ENCODE measurements around the gene SPINT1. TPM values are rescaled to one million over a fixed set of nuclear protein-coding genes. Genes with fewer than 3 reads are reported as not detected.
A peak's percentile ranks its signal among the peaks of the same experiment; 100 is the strongest.

SPINT1 gene
- total and polyA plus RNA-seq, 2 donors (not counting 1 experiment from before 2014, with no cell fraction given): 14.4 to 21.3 TPM

DNA sequence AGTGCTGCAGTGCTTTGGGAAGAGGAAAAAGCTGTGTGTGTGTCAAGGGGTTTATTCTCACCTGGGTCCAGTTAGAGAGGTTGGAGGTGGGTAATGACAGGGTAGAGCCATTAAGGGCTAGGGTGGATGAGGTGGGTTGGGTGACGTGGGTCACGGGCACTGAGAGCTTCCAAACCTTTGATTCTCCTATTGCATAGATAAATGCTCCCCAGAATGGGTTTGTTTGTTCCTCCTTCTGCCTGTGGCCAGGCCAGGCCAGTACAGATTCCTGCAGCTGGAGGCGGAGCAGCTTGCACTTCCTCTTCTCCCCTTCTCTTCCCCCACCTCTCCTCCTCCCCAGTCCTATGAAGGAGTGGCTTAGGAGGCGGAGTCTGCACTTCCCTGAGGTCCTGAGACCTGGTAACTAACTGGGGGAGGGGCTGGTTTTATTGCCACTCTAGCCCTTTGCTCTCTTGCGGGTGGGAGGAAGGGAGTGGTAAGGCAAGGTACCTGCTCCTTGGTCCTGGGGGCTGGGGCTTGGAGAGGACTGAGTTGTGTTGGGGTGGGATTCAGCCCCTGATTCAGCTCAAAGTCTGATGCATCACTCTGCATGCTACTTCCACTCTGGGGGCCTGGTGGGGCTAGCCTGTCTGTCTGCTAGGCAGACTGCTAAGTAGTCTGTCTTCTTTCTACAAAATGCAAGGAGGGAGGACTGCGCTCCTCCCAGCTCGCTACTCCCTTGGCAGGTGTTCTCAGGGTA is 3.5 kb downstream of the SPINT1 start:
- H3K27me3 Mint-ChIP-seq: no peaks in the 10 kb centered on the region
- no peak overlapping the region for H2AFZ ChIP-seq (ENCODE audit: insufficient read depth, low read depth, low read length, poor library complexity, severe bottlenecking)
- peak overlapping the region; percentile 51 to 71 for H3K27ac ChIP-seq (ENCODE audit: low read length in 2 of 2)
- H3K4me1 ChIP-seq (ENCODE audit: control insufficient read depth in 2 of 2, insufficient read depth in 2 of 2, low read length in 2 of 2): peaks cover 34 to 38% of the 10 kb centered on the region in 2 donors
- peak overlapping the region; percentile 6 for H3K9ac ChIP-seq (ENCODE audit: low read length)
- peaks cover 4% of the 10 kb centered on the region for H4K20me1 ChIP-seq (ENCODE audit: control insufficient read depth, insufficient read depth, low read length, poor library complexity, severe bottlenecking)
- ChIA-PET CTCF (interaction anchor here (0.6 to 4.8 kb wide), 4 partner anchors 11 to 337 kb away, joined by 4 to 52 read pairs (median 6); partner anchors contain the start of gene VPS18), POLR2A (no interaction called here)
- peak overlapping the region; percentile 21 for H3K4me3 Mint-ChIP-seq
- H3K4me3 ChIP-seq (ENCODE audit: control extremely low read depth in 1 of 5, extremely low read depth in 1 of 5, insufficient read depth in 1 of 5, low read depth in 2 of 5, low read length in 4 of 5): no peak overlapping the region
- H3K79me2 ChIP-seq (ENCODE audit: control insufficient read depth, insufficient read depth, low read length): no peaks in the 10 kb centered on the region
- DNase-seq: peak; percentile 61
- peak overlapping the region; percentile 80 for H3K4me2 ChIP-seq (replicated peaks; ENCODE audit: low read depth, low read length, poor library complexity, severe bottlenecking)
- peaks cover 37% of the 10 kb centered on the region for H3K4me1 Mint-ChIP-seq
- peak; percentile 48 for ATAC-seq (ENCODE audit: low read depth)
- WGBS (ENCODE audit: insufficient coverage): 44% methylated on average over 5 of the region's 7 CpGs
- H3K9me3 Mint-ChIP-seq (ENCODE audit: insufficient read depth): no peaks in the 10 kb centered on the region
- TF ChIP-seq, protein P1, sequence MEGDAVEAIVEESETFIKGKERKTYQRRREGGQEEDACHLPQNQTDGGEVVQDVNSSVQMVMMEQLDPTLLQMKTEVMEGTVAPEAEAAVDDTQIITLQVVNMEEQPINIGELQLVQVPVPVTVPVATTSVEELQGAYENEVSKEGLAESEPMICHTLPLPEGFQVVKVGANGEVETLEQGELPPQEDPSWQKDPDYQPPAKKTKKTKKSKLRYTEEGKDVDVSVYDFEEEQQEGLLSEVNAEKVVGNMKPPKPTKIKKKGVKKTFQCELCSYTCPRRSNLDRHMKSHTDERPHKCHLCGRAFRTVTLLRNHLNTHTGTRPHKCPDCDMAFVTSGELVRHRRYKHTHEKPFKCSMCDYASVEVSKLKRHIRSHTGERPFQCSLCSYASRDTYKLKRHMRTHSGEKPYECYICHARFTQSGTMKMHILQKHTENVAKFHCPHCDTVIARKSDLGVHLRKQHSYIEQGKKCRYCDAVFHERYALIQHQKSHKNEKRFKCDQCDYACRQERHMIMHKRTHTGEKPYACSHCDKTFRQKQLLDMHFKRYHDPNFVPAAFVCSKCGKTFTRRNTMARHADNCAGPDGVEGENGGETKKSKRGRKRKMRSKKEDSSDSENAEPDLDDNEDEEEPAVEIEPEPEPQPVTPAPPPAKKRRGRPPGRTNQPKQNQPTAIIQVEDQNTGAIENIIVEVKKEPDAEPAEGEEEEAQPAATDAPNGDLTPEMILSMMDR (IDR thresholded peaks at IDR 0.05): no peak
- no peak for TF ChIP-seq EZH2 (IDR thresholded peaks at IDR 0.05; ENCODE audit: borderline replicate concordance, insufficient read depth, low read depth, low read length, poor library complexity, severe bottlenecking)
- peak overlapping the region; percentile 83 for H3K27ac Mint-ChIP-seq
- intact Hi-C loops (cut with micrococcal nuclease): no loop called here
- no peaks in the 10 kb centered on the region for H3K9me3 ChIP-seq (ENCODE audit: control extremely low read depth in 1 of 3, control insufficient read depth in 2 of 3, insufficient read depth in 1 of 3, low read length in 2 of 3)
- H3K27me3 ChIP-seq (replicated peaks in 1 of 4; ENCODE audit: control extremely low read depth in 1 of 4, control insufficient read depth in 3 of 4, insufficient read depth in 4 of 4, low read length in 3 of 4): no peaks in the 10 kb centered on the region
- H3K36me3 ChIP-seq (replicated peaks in 1 of 2; ENCODE audit: control extremely low read depth in 1 of 2, control insufficient read depth in 1 of 2, extremely low read depth in 1 of 2, insufficient read depth in 2 of 2, low read length in 1 of 2): no peaks in the 10 kb centered on the region

- no peaks in the 10 kb centered on the region for H3K36me3 ChIP-seq (replicated peaks in 1 of 2; ENCODE audit: control extremely low read depth in 1 of 2, control insufficient read depth in 1 of 2, extremely low read depth in 1 of 2, insufficient read depth in 2 of 2, low read length in 1 of 2)
- H3K9me3 ChIP-seq (ENCODE audit: control extremely low read depth in 1 of 3, control insufficient read depth in 2 of 3, insufficient read depth in 1 of 3, low read length in 2 of 3): no peaks in the 10 kb centered on the region
- intact Hi-C loops (cut with micrococcal nuclease): no loop called here
- H3K27me3 Mint-ChIP-seq: no peaks in the 10 kb centered on the region
- no peaks in the 10 kb centered on the region for H3K79me2 ChIP-seq (ENCODE audit: control insufficient read depth, insufficient read depth, low read length)
- TF ChIP-seq, protein P1 (IDR thresholded peaks at IDR 0.05): no peak
- TF ChIP-seq EZH2 (IDR thresholded peaks at IDR 0.05; ENCODE audit: borderline replicate concordance, insufficient read depth, low read depth, low read length, poor library complexity, severe bottlenecking): no peak
- CTCF ChIA-PET: interaction anchor here (3.0 to 4.8 kb wide), 2 partner anchors 8 to 54 kb away, joined by 7 to 52 read pairs; no protein-coding TSS in a partner anchor
- WGBS (ENCODE audit: insufficient coverage): 96% methylated on average over 8 of the region's 8 CpGs
- POLR2A ChIA-PET: interaction anchor here (0.5 to 0.7 kb wide), 2 partner anchors 262 to 276 kb away, joined by 3 to 5 read pairs; no protein-coding TSS in a partner anchor
- no peak overlapping the region for H3K4me3 ChIP-seq (ENCODE audit: control extremely low read depth in 1 of 5, extremely low read depth in 1 of 5, insufficient read depth in 1 of 5, low read depth in 2 of 5, low read length in 4 of 5)
- no peak overlapping the region for H2AFZ ChIP-seq (ENCODE audit: insufficient read depth, low read depth, low read length, poor library complexity, severe bottlenecking)
- peaks cover 4% of the 10 kb centered on the region for H4K20me1 ChIP-seq (ENCODE audit: control insufficient read depth, insufficient read depth, low read length, poor library complexity, severe bottlenecking)
- H3K9ac ChIP-seq (ENCODE audit: low read length): no peak overlapping the region
- H3K9me3 Mint-ChIP-seq (ENCODE audit: insufficient read depth): no peaks in the 10 kb centered on the region
- no peak for DNase-seq
- no peaks in the 10 kb centered on the region for H3K27me3 ChIP-seq (replicated peaks in 1 of 4; ENCODE audit: control extremely low read depth in 1 of 4, control insufficient read depth in 3 of 4, insufficient read depth in 4 of 4, low read length in 3 of 4)
- peaks cover 20 to 22% of the 10 kb centered on the region in 2 donors for H3K4me1 ChIP-seq (ENCODE audit: control insufficient read depth in 2 of 2, insufficient read depth in 2 of 2, low read length in 2 of 2)
- H3K4me1 Mint-ChIP-seq: peaks cover 24% of the 10 kb centered on the region
- no peak overlapping the region for H3K4me3 Mint-ChIP-seq
- no peak overlapping the region for H3K27ac ChIP-seq (ENCODE audit: low read length in 2 of 2)
- H3K4me2 ChIP-seq (replicated peaks; ENCODE audit: low read depth, low read length, poor library complexity, severe bottlenecking): no peak overlapping the region
- no peak for ATAC-seq (ENCODE audit: low read depth)
- peak overlapping the region; percentile 48 for H3K27ac Mint-ChIP-seq
Measured at GRCh38 chr15:40850576-40851112, 6.8 kb downstream of the SPINT1 start.
